HFFc6 (cell line): ENCODE data around the gene KRR1. TPM values are rescaled to one million over a fixed set of nuclear protein-coding genes. Genes with fewer than 3 reads are reported as not detected.
"Not testable (repeated sequence)": the region's sequence is repeated elsewhere in the genome, so short reads cannot be mapped to it uniquely, and the experiment has no call there.

Source experiments
- DNase-seq: peaks from one replicate; pipeline ENCODE4 v3.0.0-alpha.2; 2018
- H3K27ac Mint-ChIP-seq: 2 replicates; pipeline ENCODE4 v1.8.0; 2020; ENCODE audit warnings: mild to moderate bottlenecking, mixed read lengths
- H3K27me3 Mint-ChIP-seq: 2 replicates; pipeline ENCODE4 v1.8.0; 2021; ENCODE audit warnings: mild to moderate bottlenecking, moderate library complexity, mixed read lengths; ENCODE audit not compliant: insufficient read depth
- H3K36me3 Mint-ChIP-seq: 2 replicates; pipeline ENCODE4 v1.8.0; 2021; ENCODE audit warnings: low read depth, mixed read lengths
- H3K4me1 Mint-ChIP-seq: 2 replicates; pipeline ENCODE4 v1.8.0; 2020; ENCODE audit warnings: low read depth, mixed read lengths
- H3K4me3 Mint-ChIP-seq: 2 replicates; pipeline ENCODE4 v1.8.0; 2020; ENCODE audit warnings: mild to moderate bottlenecking, moderate library complexity, mixed read lengths
- H3K9me3 Mint-ChIP-seq: 2 replicates; pipeline ENCODE4 v1.8.0; 2020; ENCODE audit warnings: mild to moderate bottlenecking, mixed read lengths
- CTCF ChIP-seq: fragments of 200-600 bp; sonication (generic); IDR thresholded peaks from 2 replicates; pipeline ENCODE4 v1.5.0; 2021; ENCODE audit warnings: antibody characterized with exemption, mild to moderate bottlenecking
- total RNA-seq, 6 experiments: library from RNA; stranded (reverse); fragmentation: NEBNext Ultra II Directional; extraction: Animal tissue kit (Norgen Biotek cat#: 25700); gene quantifications; 2 replicates in 1 of 6; 3 replicates in 5 of 6; pipeline ENCODE4 v1.2.3, GENCODE V29; 2021

Gene KRR1
- total RNA-seq, 6 experiments from 2014 or later: 52.4 to 64.4 (median 61.8) TPM

GRCh38 chr12:75460204-75460603, 51.2 kb downstream of the KRR1 start:
- peaks cover 16% of the 10 kb centered on the region for H3K36me3 Mint-ChIP-seq
- no peak for TF ChIP-seq CTCF
- no peak overlapping the region for H3K27ac Mint-ChIP-seq
- H3K4me1 Mint-ChIP-seq: peaks cover 20% of the 10 kb centered on the region
- DNase-seq: no peak
- H3K9me3 Mint-ChIP-seq: peaks cover 13% of the 10 kb centered on the region
- H3K4me3 Mint-ChIP-seq: no peak overlapping the region
- no peaks in the 10 kb centered on the region; the same call in 1 of the 2 replicates for H3K27me3 Mint-ChIP-seq

- no peaks in the 10 kb centered on the region; the same call in 1 of the 2 replicates for H3K27me3 Mint-ChIP-seq
- DNase-seq: no peak
- H3K36me3 Mint-ChIP-seq: peaks cover 16% of the 10 kb centered on the region
- H3K27ac Mint-ChIP-seq: no peak overlapping the region
- H3K4me3 Mint-ChIP-seq: no peak overlapping the region
- TF ChIP-seq CTCF: no peak
- H3K4me1 Mint-ChIP-seq: peaks cover 20% of the 10 kb centered on the region
- H3K9me3 Mint-ChIP-seq: peaks cover 13% of the 10 kb centered on the region
These were observed 51.7 kb downstream of the KRR1 start for GRCh38 chr12:75459755-75460154.

GRCh38 chr12:75457866-75458265, 53.5 kb downstream of the KRR1 start:
- Mint-ChIP-seq H3K4me1 (peaks cover 28% of the 10 kb centered on the region), H3K36me3 (peaks cover 16% of the 10 kb centered on the region), H3K9me3 (peaks cover 13% of the 10 kb centered on the region)
- not testable (repeated sequence) for DNase-seq, H3K27me3 Mint-ChIP-seq, H3K4me3 Mint-ChIP-seq, H3K27ac Mint-ChIP-seq

GRCh38 chr12:75457191-75457590, 54.2 kb downstream of the KRR1 start:
- Mint-ChIP-seq H3K9me3 (peaks cover 13% of the 10 kb centered on the region), H3K36me3 (peaks cover 16% of the 10 kb centered on the region), H3K4me3 (no peak overlapping the region), H3K27ac (no peak overlapping the region), H3K27me3 (no peaks in the 10 kb centered on the region), H3K4me1 (peaks cover 33% of the 10 kb centered on the region)
- TF ChIP-seq CTCF: no peak
- DNase-seq: no peak

- Mint-ChIP-seq H3K36me3 (peaks cover 16% of the 10 kb centered on the region), H3K4me1 (peaks cover 30% of the 10 kb centered on the region), H3K9me3 (peaks cover 13% of the 10 kb centered on the region), H3K4me3 (no peak overlapping the region), H3K27ac (no peak overlapping the region), H3K27me3 (no peaks in the 10 kb centered on the region)
- TF ChIP-seq CTCF: no peak
- no peak for DNase-seq
These were observed 55.6 kb downstream of the KRR1 start for GRCh38 chr12:75455839-75456238.

GRCh38 chr12:75452675-75453330, 58.6 kb downstream of the KRR1 start:
- TF ChIP-seq CTCF: no peak
- Mint-ChIP-seq H3K4me1 (peaks cover 28% of the 10 kb centered on the region), H3K27me3 (no peaks in the 10 kb centered on the region), H3K9me3 (peaks cover 6% of the 10 kb centered on the region), H3K27ac (no peak overlapping the region; the same call in 1 of the 2 replicates), H3K36me3 (peaks cover 11% of the 10 kb centered on the region), H3K4me3 (no peak overlapping the region)
- DNase-seq: peak; percentile 39
